IPS-NIHi11 (cell line): ENCODE results near the gene CCDC88C.
A peak's percentile ranks its signal among the peaks of the same experiment; 100 is the strongest.

Source experiments
- DNase-seq: peaks from one replicate; pipeline ENCODE4 v3.0.0; 2012; ENCODE audit warnings: mixed read lengths, low spot score

CCDC88C gene

DNA sequence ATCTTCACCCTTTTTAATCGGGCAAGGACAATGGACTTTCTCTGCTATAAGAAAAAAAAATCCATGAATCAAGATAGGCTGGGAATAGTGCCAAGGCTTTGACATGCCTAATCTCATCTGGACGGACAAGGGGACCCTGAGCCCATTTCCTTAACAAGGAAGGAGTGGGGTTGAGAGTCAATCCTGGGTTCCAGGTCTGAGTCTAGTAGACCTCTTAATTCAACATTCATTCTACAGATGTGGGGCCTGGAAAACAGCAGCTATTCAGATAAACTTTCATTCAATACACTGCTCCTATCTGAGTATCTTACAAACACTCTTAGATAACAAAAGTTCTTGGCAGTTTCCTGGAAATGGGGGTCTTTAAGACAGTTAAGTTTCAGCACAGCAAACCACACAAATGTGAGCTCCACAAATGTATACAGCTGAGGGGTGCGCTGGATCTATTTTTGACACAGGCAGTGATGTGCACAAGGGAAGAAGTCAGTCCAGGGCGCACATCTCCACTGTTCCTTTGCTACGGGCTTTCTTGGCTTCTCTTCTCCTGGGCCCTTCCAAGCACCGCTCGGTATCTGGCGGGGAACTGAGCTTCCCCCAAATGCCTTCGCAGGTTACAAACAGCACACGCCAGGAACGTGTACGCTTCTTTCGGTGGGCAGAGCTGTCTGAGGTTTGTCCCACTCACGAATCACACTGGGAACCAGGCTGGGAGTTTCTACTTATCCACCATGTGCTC, 90.9 kb downstream of the CCDC88C start:
- no peak for DNase-seq

DNA sequence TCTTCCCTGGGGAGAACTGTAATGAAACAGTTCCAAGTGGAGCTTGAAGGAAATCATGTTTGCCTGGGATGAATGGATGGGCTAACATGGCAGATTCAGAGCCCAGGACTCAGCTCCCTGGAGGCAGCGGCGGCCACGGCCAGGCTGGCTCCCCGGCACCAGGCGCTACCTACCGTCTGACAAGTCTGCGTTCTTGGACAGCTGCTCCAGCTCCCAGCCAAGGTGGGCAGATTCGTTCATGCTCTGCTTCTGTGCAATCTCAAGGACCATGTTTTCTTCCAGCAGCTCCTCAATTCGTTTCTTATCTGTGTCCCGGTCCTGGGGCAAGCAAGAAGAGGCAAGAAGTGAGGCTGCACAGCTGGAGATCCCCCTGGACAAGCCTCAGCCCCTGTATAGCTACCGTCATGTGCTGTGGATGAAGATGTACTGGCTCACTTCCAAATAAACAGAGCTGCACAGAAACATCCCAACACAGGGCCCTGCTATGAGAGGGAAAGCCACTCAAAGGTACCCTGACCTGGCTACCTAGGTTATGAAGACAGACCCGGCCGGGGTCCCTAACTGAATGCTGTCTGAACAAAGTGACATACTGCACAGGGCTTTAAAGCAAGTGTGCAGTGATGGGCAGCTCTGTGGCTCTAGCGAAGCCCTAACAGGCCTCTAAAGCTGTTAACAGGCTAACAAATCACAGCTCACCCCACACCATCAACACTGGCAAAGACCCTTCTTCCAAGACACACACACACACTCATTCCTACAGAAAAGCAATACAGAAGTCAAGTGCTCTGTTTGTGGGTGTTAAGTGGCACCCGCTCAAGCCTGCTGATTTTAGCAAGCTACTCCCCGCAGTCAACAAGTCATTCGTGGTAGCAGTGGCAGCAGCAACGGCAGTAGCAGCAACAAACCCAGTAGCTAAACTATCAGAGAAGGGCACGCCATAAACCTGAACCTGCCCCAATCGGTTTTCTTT, 92.7 kb downstream of the CCDC88C start:
- DNase-seq, result no peak

DNA sequence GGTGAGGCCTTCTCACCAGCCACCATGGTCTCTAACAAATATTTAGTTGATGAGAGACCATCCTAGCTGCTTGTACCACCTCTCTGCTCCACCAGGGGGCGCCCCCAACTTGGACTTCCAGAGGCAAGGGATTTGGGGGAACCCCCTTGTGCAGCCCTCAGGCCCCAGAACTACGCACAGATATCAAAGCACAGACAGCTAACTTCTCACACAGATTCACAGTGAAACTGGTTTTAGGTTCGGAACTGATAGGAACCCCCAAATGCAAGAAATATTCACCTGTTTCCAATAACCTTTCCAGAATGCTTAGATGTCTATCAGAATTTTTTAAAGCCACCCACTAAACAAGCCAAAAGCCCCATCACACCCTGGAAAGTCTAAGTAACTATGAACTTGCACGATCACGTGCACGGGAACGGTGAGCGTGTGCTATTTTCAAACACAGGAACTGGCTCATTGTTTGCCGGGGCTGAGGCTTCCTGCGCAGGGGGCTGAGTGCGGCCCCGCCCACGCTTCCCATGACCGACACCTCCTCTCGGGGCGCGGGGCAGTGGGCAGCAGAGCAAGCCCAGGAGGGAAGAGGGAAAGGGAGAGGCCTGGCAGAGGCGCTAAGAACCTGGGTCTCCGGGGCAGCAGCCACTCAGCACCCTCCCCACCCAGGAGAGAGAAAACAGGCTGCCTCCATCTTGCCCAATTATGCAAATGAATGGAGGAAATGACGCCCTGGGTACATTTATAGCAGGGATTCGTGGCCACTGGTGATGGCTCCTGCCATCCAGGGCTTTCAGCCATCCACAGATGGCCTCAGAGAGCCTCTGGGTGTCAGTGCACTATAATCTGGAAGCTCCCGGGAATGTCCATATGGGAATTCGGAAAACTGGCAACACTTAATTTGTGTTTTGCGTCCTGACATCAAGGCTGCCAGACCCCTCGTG, 93.7 kb downstream of the CCDC88C start:
- peak; percentile 80 for DNase-seq

DNA sequence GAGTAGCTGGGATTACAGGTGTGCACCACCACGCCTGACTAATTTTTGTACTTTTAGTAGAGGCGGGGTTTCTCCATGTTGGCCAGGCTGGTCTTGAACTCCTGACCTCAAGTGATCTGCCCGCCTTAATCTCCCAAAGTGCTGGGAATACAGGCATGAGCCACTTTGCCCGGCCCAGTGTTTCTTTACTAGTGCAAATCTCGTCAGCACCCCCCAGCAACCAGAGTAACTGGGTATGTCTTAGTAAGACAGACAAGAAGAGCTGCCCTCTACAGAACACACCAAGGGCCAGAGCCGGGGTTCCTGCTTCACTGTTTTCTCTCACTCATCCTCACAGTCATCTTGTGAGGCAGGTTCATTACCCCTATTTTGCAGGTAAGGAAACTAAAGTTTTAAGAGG, 94.6 kb downstream of the CCDC88C start:
- no peak for DNase-seq

DNA sequence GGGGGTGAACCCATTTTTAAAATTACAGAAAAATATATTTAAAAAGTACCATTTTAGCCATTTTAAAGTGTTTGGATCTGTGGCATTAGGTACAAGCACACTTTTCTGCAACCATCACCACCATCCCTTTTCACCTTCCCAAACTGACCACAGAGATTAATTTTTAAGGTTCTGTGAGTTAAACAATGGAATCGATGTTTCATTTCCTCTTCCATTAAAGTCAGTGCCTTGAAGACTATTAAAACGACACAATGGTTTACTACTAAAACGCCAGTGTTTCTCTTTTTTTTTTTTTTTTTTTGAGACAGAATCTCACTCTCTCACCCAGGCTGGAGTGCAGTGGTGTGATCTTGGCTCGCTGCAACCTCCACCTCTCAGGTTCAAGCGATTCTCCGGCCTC, 95.0 kb downstream of the CCDC88C start:
- DNase-seq, result no peak

DNA sequence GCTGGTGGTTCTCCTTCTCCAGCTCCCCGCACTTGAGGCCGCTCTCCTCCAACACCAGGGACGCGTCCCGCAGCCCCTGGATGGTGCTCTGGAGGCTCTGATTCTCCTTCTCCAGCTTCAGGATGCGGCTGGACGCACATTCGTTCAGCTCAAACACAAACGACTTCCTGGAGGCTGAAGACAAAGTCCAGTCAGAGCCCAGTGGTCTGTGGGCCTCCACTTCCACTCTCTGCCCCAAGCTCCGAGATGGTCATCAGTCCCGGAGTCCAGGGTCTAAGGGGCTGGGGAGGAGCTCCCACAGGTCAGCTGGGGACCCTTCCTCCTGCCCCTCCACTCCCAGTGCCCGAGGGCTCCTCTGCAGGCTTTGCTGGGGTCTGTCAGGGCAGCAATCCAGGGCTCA, 96.5 kb downstream of the CCDC88C start:
- DNase-seq, result no peak

DNA sequence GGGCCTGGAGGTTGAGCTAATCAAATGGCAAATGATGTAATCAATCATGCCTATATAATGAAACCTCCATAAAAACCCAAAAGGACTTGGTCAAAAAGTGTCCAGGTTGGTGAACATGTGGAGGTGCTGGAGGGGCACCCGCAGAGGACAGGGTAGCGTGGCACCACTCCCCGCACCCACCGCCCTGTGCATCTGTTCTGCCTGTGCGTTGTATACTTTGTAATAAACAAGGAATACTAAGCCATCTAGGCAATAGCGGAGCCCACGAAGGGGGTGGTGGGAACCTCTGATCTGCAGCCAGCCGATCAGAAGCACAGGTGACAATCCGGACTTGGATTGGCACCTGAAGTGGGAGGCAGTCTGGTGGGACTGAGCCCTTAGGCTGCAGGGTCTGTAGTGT, 97.4 kb downstream of the CCDC88C start:
- no peak for DNase-seq

DNA sequence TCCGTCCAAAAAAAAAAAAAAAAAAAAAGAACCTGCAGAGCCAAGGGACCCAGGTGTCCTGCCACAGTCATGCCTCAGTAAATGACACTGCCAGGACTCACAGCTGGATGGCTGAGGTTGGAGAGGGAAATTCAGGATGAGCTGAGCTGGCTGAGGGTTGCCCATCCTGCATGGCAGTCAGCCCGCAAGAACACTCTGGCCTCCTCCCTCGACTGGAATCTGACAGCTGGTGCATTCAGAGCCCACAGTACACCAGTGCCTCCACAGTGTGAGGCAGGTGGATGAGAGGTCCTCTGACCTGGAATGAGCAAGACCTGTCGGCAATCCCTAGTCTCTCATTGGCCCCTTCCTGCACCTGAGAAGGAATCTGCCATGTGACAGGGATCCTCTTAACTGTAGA, 98.7 kb downstream of the CCDC88C start:
- no peak for DNase-seq

DNA sequence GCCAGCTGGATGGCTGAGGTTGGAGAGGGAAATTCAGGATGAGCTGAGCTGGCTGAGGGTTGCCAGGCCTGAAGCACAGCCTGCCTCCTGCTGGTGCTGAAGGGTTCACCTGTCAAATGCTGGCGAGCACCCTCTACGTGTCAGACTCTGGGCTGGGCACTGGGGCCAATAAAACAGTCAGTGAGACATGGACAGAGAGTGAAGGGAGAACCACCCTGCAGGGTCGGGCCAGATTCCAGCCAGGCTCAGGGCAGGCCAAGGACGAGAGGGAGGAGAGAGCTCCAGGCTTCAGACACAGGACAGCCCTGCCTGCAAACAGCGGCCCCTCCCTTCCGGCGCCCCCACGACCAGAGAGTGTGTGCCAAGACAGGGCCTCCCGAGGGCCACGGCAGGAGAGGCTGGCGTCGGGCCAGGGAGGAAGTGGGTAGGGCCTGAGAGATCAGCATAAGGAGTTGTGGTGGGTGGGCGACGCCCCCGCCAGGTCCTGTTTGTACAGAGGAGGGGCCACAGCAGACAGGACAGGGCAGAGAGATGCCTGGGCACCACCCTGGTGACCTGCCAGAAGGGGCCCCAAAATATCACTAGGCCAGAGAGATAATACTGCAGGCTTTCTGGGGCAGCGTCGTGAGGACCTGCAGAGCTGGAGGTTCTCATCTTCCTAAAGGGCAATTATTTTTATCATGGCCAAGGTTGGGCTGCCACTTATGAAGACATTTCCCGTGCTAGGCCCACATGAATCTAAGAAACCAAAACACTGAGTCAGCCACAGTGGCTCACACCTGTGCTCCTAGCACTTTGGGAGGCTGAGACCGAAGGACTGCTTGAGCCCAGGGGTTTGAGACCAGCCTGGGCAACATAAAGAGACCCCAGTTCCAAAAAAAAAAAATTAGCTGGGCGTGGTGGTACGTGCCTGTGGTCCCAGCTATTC, 100.0 kb downstream of the CCDC88C start:
- DNase-seq, result peak; percentile 39

DNA sequence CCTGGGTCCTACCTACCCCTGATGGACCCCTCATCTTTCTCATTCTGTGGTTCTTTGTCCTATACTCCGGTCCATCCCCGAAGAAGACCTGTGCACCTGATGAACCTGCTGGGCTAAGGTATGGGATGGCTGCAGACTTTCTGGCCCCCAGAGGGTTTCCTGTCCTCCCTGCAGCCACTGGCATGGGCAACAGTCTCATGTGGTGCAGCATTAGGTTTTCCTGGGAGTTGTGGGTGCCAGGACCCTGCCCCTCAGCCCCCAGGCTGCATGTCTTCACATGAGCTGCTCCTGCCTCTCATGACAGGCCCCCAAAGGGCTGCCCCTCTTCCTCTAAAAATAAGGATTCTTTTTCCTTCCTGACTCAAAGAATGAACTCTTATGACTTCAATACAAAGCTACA, 100.9 kb downstream of the CCDC88C start:
- DNase-seq, result no peak

DNA sequence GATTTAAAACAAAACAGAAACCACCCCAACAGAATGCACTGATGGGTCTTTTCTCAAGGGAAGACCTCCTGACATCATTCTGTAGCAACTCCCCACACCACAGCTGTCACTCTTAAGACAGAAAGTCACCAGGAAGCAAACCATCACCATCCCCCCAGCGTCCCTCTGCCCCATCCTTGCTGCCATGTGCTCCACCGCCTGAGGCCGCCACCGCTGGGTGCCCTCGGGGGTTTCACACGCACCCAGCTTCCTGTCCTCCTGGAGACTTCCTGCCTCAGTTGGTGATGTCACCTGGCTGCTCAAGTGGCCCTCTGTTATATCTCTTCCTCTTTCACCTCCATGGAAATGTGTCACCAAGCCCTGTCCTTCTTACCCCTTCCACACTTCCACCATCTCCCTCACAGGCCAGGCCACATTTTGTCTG, 101.8 kb downstream of the CCDC88C start:
- DNase-seq, result no peak

DNA sequence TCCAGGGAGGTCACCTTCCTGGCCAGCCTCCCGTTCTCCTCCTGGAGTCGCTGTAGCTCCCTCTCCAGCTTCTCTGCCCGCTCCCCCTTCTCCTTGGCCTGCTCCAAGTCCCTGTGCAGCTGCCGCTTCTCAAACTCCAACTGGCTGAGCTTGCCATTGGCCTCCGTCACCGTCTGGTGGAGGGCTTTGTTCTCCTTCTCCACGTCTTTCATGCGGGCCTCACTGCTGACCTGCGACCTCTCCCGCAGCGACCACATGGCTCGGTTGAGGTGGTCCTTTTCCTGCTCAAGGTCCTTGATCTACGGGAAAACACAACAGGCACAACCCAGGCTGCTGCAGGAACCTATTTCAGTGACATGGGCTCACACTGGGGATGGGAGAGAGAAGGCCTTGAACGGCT, 103.8 kb downstream of the CCDC88C start:
- DNase-seq, result no peak

DNA sequence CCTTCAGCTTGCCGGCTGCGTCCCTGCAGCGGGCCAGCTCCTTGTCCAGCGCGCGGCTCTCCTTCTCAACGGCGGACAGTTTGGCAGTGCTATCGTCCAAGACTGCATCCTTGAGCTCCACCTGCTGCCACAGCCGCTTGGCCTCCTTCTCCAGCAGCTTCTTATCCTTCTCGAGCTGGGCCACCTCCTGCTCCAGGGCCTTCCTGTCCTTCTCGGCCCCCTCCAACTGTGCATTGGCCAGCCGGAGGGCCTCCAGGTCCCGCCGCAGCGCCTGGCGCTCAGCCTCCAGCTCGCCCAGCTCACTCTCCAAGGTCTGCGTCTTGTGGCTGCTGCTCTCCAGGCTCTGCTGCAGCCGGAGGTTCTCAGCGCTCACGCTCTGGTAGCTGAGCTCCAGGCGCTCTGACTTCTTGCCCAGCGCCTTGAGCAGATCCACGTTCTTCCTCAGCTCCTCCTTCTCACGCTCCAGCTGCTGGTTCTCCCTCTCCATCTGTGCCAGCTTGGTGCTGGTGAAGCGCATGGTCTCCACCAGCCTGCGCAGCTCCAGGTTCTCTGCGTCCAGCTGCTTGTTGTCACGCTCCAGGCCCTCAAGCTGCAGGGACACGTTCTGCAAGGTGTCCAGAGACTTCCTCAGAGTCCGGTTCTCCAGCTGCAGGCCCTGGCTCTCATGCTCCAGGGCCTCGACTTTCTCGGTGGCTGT, 104.3 kb downstream of the CCDC88C start:
- no peak for DNase-seq

DNA sequence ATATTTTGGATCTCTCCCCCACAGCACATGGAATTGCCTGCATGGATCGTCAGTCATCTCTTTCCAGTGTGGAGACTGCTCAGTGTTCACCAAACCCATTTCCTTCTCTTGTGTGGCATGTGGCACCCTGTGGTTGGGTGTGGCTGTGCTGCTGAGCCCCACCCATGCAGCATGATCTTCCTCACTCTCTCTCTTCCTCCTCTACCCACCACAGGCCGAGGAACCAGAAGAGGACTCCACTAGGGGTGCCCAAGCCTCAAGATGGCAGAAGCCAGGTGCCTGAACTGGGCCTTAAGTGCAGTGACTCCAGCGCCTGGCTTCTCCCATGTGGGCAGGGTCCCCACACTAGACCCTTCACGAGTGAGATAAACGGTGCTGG, 106.3 kb downstream of the CCDC88C start:
- no peak for DNase-seq

DNA sequence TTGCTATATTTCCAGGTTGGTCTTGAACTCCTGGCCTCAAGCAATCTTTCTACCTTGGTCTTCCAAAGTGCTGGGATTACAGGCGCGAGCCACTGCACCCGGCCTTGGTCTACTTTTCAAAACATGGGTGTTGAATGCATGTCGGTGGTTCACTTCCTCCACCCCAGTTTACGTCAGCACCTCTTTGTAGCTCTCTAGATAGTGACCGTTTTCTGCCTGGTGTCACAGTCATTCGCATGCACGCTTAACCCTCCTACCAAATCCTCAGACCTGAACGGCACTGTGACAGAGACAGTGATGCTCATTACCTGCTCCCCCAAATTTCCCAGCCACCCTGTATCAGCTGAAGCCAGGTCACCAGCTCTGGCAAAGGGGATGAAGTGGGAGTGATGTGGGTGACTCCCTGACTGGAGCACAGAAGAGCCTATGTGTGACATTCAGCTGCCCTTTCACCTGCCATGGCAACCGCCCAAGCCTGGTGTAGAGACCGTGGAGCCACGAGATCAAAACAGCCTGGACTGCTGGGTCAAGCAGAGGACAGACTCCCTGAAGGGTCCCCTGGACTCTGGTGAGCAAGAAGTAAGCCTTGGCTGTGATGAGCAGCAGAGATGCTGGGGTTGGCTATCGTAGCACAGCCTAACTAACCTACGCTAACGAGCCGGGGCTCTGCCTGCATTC, 106.9 kb downstream of the CCDC88C start:
- no peak for DNase-seq

DNA sequence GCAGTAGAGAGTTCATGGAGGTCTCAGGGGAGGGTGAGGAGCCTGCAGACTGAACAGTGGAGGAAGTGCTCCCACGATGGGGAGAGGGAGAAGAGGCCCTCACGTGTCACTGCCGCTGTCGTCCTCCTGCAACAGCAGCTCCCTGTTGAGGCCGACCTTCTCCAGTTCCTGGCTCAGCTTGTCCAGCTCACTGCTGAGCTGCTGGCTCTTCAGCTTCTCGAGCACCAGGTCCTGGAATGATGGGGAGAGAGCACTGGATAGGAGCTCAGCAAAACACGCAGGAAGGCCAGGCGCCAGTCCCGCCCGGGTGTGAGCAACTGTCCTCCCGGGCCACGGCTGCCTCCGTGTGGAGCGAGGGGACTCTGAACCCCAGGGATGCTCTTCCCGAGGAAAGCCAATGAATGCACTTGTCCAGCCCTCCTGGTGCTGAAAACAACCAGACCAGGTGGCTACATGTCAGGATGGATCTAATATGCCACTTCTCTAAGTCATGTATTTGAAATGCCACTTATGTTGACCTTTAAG, 107.8 kb downstream of the CCDC88C start:
- DNase-seq, result no peak

DNA sequence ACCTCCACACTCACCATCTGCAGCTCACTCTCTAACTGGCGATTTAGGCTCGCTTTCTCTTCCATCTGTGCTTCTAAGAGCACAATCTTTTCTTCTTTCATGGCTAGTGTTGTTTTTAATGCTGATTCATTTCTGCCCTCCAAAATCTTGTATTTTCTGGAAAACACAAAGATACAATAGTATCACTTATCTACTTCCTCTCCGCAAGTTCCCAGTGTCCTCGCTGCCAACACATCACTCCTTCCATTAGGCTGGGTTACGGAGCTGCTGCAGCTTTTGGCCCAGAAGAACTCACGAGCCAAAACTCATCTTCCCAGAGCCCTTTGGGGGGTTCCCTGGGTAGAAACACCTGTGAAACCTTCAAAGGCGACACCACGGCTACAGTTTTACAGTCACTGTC, 109.3 kb downstream of the CCDC88C start:
- DNase-seq, result no peak

DNA sequence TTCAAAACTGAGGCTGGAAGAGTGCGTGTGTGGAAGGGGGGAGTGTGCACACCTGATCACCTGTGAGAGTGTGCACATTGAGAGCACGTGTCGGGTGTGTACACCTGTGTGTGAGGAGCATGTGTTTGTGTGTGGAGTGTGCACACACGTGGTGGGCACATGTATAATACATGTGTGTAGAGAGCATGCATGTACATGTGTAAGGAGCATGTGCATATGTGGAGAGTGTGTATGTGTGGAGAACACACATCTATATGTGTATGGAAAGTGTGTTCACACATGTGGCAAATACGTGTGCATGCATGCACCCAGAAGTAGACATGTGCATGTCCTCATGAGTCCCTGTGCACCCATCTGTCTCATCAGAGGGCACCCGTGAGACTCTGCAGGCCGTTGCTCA, 110.0 kb downstream of the CCDC88C start:
- no peak for DNase-seq

DNA sequence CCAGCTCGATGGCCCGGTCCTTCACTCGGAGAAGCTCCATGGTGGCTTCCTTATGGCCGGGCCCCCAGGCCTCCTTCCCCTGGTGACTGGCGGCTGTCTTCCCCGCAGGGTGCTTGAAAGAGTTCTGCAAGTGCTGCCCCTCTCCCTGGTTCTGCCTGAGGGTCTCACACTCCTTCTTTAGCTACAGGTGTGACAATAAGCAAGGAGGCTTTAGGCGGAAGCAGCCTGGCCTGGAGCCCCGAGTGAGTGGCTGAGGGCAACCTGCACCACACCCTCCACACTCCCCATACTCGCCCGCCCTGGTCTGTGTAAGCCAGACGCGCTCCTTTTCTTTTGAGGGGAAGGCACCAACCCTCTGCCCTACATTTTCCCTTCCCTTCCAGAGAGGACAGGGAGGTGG, 110.6 kb downstream of the CCDC88C start:
- no peak for DNase-seq

DNA sequence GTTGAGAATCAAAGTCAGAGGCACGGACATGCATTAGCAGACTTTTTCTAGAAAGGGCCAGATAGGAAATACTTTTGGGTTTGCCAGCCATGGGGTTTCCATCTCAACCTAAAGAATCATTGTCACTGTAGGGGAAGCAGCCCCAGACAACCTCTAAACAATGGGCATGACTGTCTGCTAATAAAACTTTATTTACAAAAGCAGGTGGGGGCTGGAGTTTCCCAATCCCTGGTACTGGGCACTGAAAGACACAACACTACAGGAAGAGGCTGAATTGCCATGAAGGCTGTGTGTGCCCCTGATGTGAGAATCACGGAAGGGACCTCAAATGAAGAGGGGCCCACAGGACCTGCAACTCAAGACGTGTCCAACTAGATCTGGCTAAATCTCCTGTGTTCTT, 111.1 kb downstream of the CCDC88C start:
- no peak for DNase-seq
